DOHH2 (cell line): ENCODE measurements around the gene HBP1.

Experiments used
- H3F3A ChIP-seq: fragments of 200-600 bp; sonication (generic), shearing (Covaris generic); 2 replicates; pipeline ENCODE4 v1.6.0; 2016; ENCODE audit warnings: antibody characterized with exemption, mild to moderate bottlenecking; ENCODE audit not compliant: control insufficient read depth, insufficient read depth
- H3K27ac ChIP-seq: fragments of 200-600 bp; sonication (generic); 2 replicates; pipeline ENCODE4 v1.5.1; 2014; ENCODE audit warnings: low read depth, mild to moderate bottlenecking, low read length, moderate library complexity
- H3K27me3 ChIP-seq: fragments of 200-600 bp; sonication (generic); 2 replicates; pipeline ENCODE4 v1.6.1; 2014; ENCODE audit warnings: mild to moderate bottlenecking, low read length, mixed read lengths; ENCODE audit not compliant: control insufficient read depth
- H3K36me3 ChIP-seq: fragments of 200-600 bp; sonication (generic); 2 replicates; pipeline ENCODE4 v1.6.1; 2014; ENCODE audit warnings: mild to moderate bottlenecking, low read length, moderate library complexity, mixed read lengths; ENCODE audit not compliant: control insufficient read depth
- H3K4me1 ChIP-seq: fragments of 200-600 bp; sonication (generic); 2 replicates; pipeline ENCODE4 v1.6.1; 2014; ENCODE audit warnings: mild to moderate bottlenecking, low read length, mixed read lengths; ENCODE audit not compliant: control insufficient read depth
- H3K4me2 ChIP-seq: fragments of 200-600 bp; sonication (generic); 2 replicates; pipeline ENCODE4 v1.6.0; 2014; ENCODE audit warnings: mild to moderate bottlenecking, low read length, moderate library complexity
- H3K4me3 ChIP-seq: fragments of 200-600 bp; sonication (generic); 2 replicates; pipeline ENCODE4 v1.5.1; 2014; ENCODE audit warnings: mild to moderate bottlenecking, low read length, mixed read lengths
- H3K79me2 ChIP-seq: fragments of 200-600 bp; sonication (generic); 2 replicates; pipeline ENCODE4 v1.6.1; 2014; ENCODE audit warnings: mild to moderate bottlenecking, low read length, mixed read lengths; ENCODE audit not compliant: control insufficient read depth
- H3K9me2 ChIP-seq: fragments of 200-600 bp; sonication (generic); replicated peaks from 2 replicates; pipeline ENCODE4 v1.6.1; 2014; ENCODE audit warnings: mild to moderate bottlenecking, low read length, mixed read lengths; ENCODE audit not compliant: control insufficient read depth
- H3K9me3 ChIP-seq: fragments of 200-600 bp; sonication (generic); 2 replicates; pipeline ENCODE4 v1.6.1; 2014; ENCODE audit warnings: antibody characterized with exemption, low read length, mixed read lengths; ENCODE audit not compliant: control insufficient read depth, insufficient read depth
- H4K20me1 ChIP-seq: fragments of 200-600 bp; sonication (generic); 2 replicates; pipeline ENCODE4 v1.6.0; 2014; ENCODE audit warnings: low read depth, mild to moderate bottlenecking, antibody characterized with exemption, low read length, moderate library complexity; ENCODE audit not compliant: control insufficient read depth, insufficient read depth
- EZH2phosphoT487 ChIP-seq: fragments of 200-600 bp; sonication (generic); IDR thresholded peaks from 2 replicates; pipeline ENCODE4 v1.6.1; 2017; ENCODE audit warnings: borderline replicate concordance, mild to moderate bottlenecking, antibody characterized with exemption, low read length, moderate library complexity, mixed read lengths
- TF ChIP-seq, protein P1 (sequence below): fragments of 200-600 bp; sonication (generic); IDR thresholded peaks from one replicate; pipeline ENCODE4 v1.5.1; 2014; ENCODE audit warnings: antibody characterized with exemption, mild to moderate bottlenecking, low read depth, low read length; ENCODE audit not compliant: poor library complexity, severe bottlenecking

The HBP1 gene

DNA sequence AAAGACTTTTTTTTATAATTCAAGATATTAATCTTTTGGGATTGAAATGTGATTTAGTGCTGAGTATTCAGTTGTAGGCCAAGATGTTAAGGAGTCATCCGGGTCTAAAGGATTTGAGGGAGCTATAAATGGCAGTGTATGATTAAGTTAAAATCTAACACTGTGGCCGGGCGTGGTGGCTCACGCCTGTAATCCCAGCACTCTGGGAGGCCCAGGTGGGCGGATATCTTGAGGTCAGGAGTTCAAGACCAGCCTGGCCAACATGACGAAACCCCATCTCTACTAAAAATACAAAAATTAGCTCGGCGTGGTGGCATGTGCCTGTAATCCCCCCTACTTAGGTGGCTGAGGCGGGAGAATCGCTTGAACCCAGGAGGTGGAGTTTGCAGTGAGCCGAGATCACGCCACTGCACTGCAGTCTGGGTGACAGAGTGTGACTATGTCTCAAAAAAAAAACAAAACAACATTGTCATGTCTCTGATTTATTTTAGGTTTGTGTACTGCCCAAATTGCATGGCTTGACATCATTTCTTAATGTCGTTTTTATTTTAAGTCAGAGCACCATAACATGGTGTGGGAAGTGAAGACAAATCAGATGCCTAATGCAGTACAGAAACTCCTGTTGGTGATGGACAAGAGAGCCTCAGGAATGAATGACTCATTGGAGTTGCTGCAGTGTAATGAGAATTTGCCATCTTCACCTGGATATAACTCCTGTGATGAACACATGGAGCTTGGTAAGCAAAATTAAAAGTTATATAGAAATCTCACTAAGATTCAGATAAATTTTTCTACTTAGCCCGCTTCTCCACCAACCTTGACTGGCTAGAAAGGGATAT lies 10.7 kb downstream of the HBP1 start:
- no peaks in the 10 kb centered on the region for H4K20me1 ChIP-seq
- no peaks in the 10 kb centered on the region for H3K9me2 ChIP-seq
- H3K9me3 ChIP-seq = no peaks in the 10 kb centered on the region
- peaks cover 25% of the 10 kb centered on the region for H3K36me3 ChIP-seq
- H3K4me1 ChIP-seq = peaks cover 4% of the 10 kb centered on the region
- no peak overlapping the region for H3K4me2 ChIP-seq
- H3K4me3 ChIP-seq = no peak overlapping the region
- H3K79me2 ChIP-seq = peaks cover 22% of the 10 kb centered on the region
- H3K27me3 ChIP-seq = no peaks in the 10 kb centered on the region
- TF ChIP-seq, protein P1, sequence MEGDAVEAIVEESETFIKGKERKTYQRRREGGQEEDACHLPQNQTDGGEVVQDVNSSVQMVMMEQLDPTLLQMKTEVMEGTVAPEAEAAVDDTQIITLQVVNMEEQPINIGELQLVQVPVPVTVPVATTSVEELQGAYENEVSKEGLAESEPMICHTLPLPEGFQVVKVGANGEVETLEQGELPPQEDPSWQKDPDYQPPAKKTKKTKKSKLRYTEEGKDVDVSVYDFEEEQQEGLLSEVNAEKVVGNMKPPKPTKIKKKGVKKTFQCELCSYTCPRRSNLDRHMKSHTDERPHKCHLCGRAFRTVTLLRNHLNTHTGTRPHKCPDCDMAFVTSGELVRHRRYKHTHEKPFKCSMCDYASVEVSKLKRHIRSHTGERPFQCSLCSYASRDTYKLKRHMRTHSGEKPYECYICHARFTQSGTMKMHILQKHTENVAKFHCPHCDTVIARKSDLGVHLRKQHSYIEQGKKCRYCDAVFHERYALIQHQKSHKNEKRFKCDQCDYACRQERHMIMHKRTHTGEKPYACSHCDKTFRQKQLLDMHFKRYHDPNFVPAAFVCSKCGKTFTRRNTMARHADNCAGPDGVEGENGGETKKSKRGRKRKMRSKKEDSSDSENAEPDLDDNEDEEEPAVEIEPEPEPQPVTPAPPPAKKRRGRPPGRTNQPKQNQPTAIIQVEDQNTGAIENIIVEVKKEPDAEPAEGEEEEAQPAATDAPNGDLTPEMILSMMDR = no peak
- no peak for TF ChIP-seq EZH2phosphoT487
- H3K27ac ChIP-seq = no peak overlapping the region
- no peaks in the 10 kb centered on the region; the same call in 1 of the 2 replicates for H3F3A ChIP-seq

DNA sequence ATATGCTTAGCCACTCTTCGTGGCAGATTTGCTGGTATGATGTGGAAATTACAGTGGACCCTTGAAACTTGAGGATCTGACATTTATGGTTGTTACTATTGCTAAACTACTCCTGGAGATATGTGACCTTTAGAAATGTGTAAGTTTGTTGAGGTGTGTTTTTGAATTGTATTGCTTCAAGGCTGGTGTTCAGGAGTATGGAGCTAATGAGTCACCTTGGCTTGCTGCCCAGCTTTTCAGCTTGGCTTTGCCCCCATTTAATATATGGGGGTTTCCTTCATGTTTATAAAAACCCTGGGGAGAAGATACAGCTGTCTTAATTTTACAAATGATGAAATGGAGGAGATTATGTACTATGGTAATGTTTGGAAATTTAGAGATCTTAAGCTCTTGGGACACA lies 11.6 kb downstream of the HBP1 start:
- peaks cover 31% of the 10 kb centered on the region for H3K36me3 ChIP-seq
- 0 out of 2 replicates have a peak, but pooled peaks cover 3% of the 10 kb centered on the region for H3K4me1 ChIP-seq
- peaks cover 13% of the 10 kb centered on the region for H3K79me2 ChIP-seq
- TF ChIP-seq, protein P1 = no peak
- no peak for TF ChIP-seq EZH2phosphoT487
- H3K4me3 ChIP-seq = no peak overlapping the region
- H3K27ac ChIP-seq = no peak overlapping the region
- H3K27me3 ChIP-seq = no peaks in the 10 kb centered on the region
- H3K4me2 ChIP-seq = no peak overlapping the region
- no peaks in the 10 kb centered on the region for H3F3A ChIP-seq
- H4K20me1 ChIP-seq = no peaks in the 10 kb centered on the region
- no peaks in the 10 kb centered on the region for H3K9me2 ChIP-seq
- H3K9me3 ChIP-seq = no peaks in the 10 kb centered on the region

DNA sequence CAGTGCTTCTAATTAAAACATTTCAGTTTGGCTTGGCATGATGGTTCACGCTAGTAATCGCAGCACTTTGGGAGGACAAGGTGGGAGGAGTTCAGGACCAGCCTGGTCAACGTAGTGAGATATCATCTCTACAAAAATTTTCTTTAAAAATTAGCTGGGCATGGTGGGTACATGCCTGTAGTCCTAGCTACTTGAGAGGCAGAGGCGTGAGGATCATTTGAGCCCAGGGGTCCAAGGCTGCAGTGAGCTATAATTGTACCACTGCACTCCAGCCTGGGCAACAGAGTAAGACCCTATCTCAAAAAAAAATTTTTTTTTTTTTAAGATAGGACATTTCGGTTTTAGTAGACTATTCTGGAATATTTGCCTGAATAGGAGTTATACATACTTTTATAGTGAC lies 12.4 kb downstream of the HBP1 start:
- no peak for TF ChIP-seq EZH2phosphoT487
- TF ChIP-seq, protein P1 = no peak
- H3K9me3 ChIP-seq = no peaks in the 10 kb centered on the region

More for the DNA sequence above, 12.4 kb downstream of the HBP1 start:
- H3K79me2 ChIP-seq = peaks cover 12% of the 10 kb centered on the region
- no peaks in the 10 kb centered on the region for H4K20me1 ChIP-seq
- no peaks in the 10 kb centered on the region for H3K9me2 ChIP-seq
- H3K27me3 ChIP-seq = no peaks in the 10 kb centered on the region
- no peak overlapping the region for H3K4me2 ChIP-seq
- H3K4me3 ChIP-seq = no peak overlapping the region
- H3F3A ChIP-seq = no peaks in the 10 kb centered on the region
- H3K36me3 ChIP-seq = peaks cover 37% of the 10 kb centered on the region
- 0 out of 2 replicates have a peak, but pooled peaks cover 3% of the 10 kb centered on the region for H3K4me1 ChIP-seq
- H3K27ac ChIP-seq = no peak overlapping the region
